Measurements from ENCODE around the gene EIF2S2. TPM values are rescaled to one million over a fixed set of nuclear protein-coding genes. Genes with fewer than 3 reads are reported as not detected.

The EIF2S2 gene
- total RNA-seq, 1 experiment from 2014 or later, result 179 TPM

GRCh38 chr20:34084227-34084923 lies 27.7 kb downstream of the EIF2S2 start:
- no peak for DNase-seq
- CTCF ChIA-PET, result interaction anchor here (0.8 kb wide), 1 partner anchor 28 kb away, joined by 4 read pairs; the partner anchor contains the start of gene EIF2S2
- no peak overlapping the region for H3K4me3 Mint-ChIP-seq (ENCODE audit: low read depth, unreplicated experiment)
- no peaks in the 10 kb centered on the region for H3K27me3 Mint-ChIP-seq (ENCODE audit: unreplicated experiment)
- peak overlapping the region; percentile 12 for H3K27ac Mint-ChIP-seq (ENCODE audit: unreplicated experiment)
- TSS peak; percentile 2 for BruUV-seq (replicated peaks)
- TF ChIP-seq CTCF (IDR thresholded peaks at IDR 0.05; ENCODE audit: unreplicated experiment), result no peak
- H3K9me3 Mint-ChIP-seq (ENCODE audit: low read depth, unreplicated experiment), result no peaks in the 10 kb centered on the region
- peaks cover 24% of the 10 kb centered on the region for H3K4me1 Mint-ChIP-seq (ENCODE audit: low read depth, unreplicated experiment)
- peaks cover 72% of the 10 kb centered on the region for H3K36me3 Mint-ChIP-seq (ENCODE audit: insufficient read depth, unreplicated experiment)
- intact Hi-C loops (cut with micrococcal nuclease; ENCODE audit: unreplicated experiment), result no loop called here

GRCh38 chr20:34083781-34084180 lies 28.3 kb downstream of the EIF2S2 start:
- H3K36me3 Mint-ChIP-seq (ENCODE audit: insufficient read depth, unreplicated experiment), result peaks cover 67% of the 10 kb centered on the region
- H3K27ac Mint-ChIP-seq (ENCODE audit: unreplicated experiment), result peak overlapping the region; percentile 12
- no peak for DNase-seq
- peaks cover 24% of the 10 kb centered on the region for H3K4me1 Mint-ChIP-seq (ENCODE audit: low read depth, unreplicated experiment)
- no peak overlapping the region for H3K4me3 Mint-ChIP-seq (ENCODE audit: low read depth, unreplicated experiment)
- no peaks in the 10 kb centered on the region for H3K9me3 Mint-ChIP-seq (ENCODE audit: low read depth, unreplicated experiment)
- H3K27me3 Mint-ChIP-seq (ENCODE audit: unreplicated experiment), result no peaks in the 10 kb centered on the region
- intact Hi-C loops (cut with micrococcal nuclease; ENCODE audit: unreplicated experiment), result no loop called here
- CTCF ChIA-PET, result interaction anchor here (0.8 to 1.3 kb wide), 2 partner anchors 15 to 29 kb away, joined by 4 to 5 read pairs; partner anchors contain the start of gene EIF2S2
- no TSS peak for BruUV-seq (replicated peaks)
- no peak for TF ChIP-seq CTCF (IDR thresholded peaks at IDR 0.05; ENCODE audit: unreplicated experiment)

- no peaks in the 10 kb centered on the region for H3K9me3 Mint-ChIP-seq (ENCODE audit: low read depth, unreplicated experiment)
- CTCF ChIA-PET, result interaction anchor here (0.5 to 2.1 kb wide), 4 partner anchors 14 to 90 kb away, joined by 3 to 7 read pairs (median 4); partner anchors contain the start of gene RALY
- intact Hi-C loops (cut with micrococcal nuclease; ENCODE audit: unreplicated experiment), result no loop called here
- H3K36me3 Mint-ChIP-seq (ENCODE audit: insufficient read depth, unreplicated experiment), result peaks cover 64% of the 10 kb centered on the region
- BruUV-seq (replicated peaks), result no TSS peak
- peaks cover 24% of the 10 kb centered on the region for H3K4me1 Mint-ChIP-seq (ENCODE audit: low read depth, unreplicated experiment)
- peak; percentile 85 for DNase-seq
- no peak for TF ChIP-seq CTCF (IDR thresholded peaks at IDR 0.05; ENCODE audit: unreplicated experiment)
- H3K27ac Mint-ChIP-seq (ENCODE audit: unreplicated experiment), result peak overlapping the region; percentile 12
- H3K4me3 Mint-ChIP-seq (ENCODE audit: low read depth, unreplicated experiment), result no peak overlapping the region
- no peaks in the 10 kb centered on the region for H3K27me3 Mint-ChIP-seq (ENCODE audit: unreplicated experiment)
Measured at GRCh38 chr20:34083137-34083536, 28.9 kb downstream of the EIF2S2 start.

GRCh38 chr20:34082232-34082887 lies 29.7 kb downstream of the EIF2S2 start:
- Mint-ChIP-seq H3K4me1 (ENCODE audit: low read depth, unreplicated experiment) (peaks cover 24% of the 10 kb centered on the region), H3K27ac (ENCODE audit: unreplicated experiment) (no peak overlapping the region), H3K4me3 (ENCODE audit: low read depth, unreplicated experiment) (no peak overlapping the region), H3K36me3 (ENCODE audit: insufficient read depth, unreplicated experiment) (peaks cover 62% of the 10 kb centered on the region), H3K27me3 (ENCODE audit: unreplicated experiment) (no peaks in the 10 kb centered on the region), H3K9me3 (ENCODE audit: low read depth, unreplicated experiment) (no peaks in the 10 kb centered on the region)
- CTCF ChIA-PET, result interaction anchor here (0.6 to 2.1 kb wide), 5 partner anchors 13 to 671 kb away, joined by 3 to 7 read pairs (median 3); partner anchors contain the start of gene RALY
- BruUV-seq (replicated peaks), result no TSS peak
- no peak for DNase-seq
- intact Hi-C loops (cut with micrococcal nuclease; ENCODE audit: unreplicated experiment), result no loop called here
- TF ChIP-seq CTCF (IDR thresholded peaks at IDR 0.05; ENCODE audit: unreplicated experiment), result no peak
